WTC11 (cell line): ENCODE measurements around the gene RNF44.

ENCODE experiments used
- KAT7 ChIP-seq: sonication (generic); formaldehyde crosslinking; IDR thresholded peaks from 2 replicates; pipeline ENCODE4 v1.8.1; 2023; ENCODE audit warnings: missing genetic modification reagents, mild to moderate bottlenecking, borderline replicate concordance
- NR3C1 ChIP-seq: sonication (generic); formaldehyde crosslinking; conservative IDR thresholded peaks from 2 replicates; pipeline ENCODE4 v1.8.1; 2023; ENCODE audit warnings: low read depth, mild to moderate bottlenecking, missing genetic modification reagents
- TF ChIP-seq, protein P1 (sequence below): fragments of 200-600 bp; IDR thresholded peaks from 2 replicates; pipeline ENCODE4 v1.8.0; 2022; ENCODE audit warnings: antibody characterized with exemption
- TF ChIP-seq, protein P2 (sequence below): sonication (generic); formaldehyde crosslinking; IDR thresholded peaks from 2 replicates; pipeline ENCODE4 v1.8.0; 2023; ENCODE audit warnings: mild to moderate bottlenecking, missing genetic modification reagents
- TF ChIP-seq, protein P3 (sequence below): sonication (generic); formaldehyde crosslinking; IDR thresholded peaks from 2 replicates; pipeline ENCODE4 v1.8.0; 2022; ENCODE audit warnings: mild to moderate bottlenecking, missing genetic modification reagents

DNA sequence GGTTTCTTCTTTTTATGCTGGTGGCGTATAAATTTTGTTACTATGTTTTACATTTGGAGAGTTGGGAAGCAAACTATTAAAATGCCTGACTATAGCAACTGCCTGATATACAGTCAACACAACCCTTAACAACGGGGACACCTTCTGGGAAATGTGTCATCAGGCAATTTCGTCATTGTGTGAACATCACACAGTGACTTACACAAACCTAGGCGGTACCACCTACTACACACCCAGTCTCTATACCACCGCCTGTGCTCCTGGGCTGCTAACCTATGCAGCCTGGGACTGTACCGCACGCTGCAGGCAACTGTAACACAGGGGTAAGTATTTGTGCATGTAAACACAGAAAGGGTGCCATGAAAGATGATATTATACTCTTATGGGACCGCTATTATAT lies 10.6 kb upstream of the RNF44 start:
- TF ChIP-seq, protein P1, sequence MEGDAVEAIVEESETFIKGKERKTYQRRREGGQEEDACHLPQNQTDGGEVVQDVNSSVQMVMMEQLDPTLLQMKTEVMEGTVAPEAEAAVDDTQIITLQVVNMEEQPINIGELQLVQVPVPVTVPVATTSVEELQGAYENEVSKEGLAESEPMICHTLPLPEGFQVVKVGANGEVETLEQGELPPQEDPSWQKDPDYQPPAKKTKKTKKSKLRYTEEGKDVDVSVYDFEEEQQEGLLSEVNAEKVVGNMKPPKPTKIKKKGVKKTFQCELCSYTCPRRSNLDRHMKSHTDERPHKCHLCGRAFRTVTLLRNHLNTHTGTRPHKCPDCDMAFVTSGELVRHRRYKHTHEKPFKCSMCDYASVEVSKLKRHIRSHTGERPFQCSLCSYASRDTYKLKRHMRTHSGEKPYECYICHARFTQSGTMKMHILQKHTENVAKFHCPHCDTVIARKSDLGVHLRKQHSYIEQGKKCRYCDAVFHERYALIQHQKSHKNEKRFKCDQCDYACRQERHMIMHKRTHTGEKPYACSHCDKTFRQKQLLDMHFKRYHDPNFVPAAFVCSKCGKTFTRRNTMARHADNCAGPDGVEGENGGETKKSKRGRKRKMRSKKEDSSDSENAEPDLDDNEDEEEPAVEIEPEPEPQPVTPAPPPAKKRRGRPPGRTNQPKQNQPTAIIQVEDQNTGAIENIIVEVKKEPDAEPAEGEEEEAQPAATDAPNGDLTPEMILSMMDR, result no peak
- TF ChIP-seq, protein P2, sequence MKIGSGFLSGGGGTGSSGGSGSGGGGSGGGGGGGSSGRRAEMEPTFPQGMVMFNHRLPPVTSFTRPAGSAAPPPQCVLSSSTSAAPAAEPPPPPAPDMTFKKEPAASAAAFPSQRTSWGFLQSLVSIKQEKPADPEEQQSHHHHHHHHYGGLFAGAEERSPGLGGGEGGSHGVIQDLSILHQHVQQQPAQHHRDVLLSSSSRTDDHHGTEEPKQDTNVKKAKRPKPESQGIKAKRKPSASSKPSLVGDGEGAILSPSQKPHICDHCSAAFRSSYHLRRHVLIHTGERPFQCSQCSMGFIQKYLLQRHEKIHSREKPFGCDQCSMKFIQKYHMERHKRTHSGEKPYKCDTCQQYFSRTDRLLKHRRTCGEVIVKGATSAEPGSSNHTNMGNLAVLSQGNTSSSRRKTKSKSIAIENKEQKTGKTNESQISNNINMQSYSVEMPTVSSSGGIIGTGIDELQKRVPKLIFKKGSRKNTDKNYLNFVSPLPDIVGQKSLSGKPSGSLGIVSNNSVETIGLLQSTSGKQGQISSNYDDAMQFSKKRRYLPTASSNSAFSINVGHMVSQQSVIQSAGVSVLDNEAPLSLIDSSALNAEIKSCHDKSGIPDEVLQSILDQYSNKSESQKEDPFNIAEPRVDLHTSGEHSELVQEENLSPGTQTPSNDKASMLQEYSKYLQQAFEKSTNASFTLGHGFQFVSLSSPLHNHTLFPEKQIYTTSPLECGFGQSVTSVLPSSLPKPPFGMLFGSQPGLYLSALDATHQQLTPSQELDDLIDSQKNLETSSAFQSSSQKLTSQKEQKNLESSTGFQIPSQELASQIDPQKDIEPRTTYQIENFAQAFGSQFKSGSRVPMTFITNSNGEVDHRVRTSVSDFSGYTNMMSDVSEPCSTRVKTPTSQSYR (CRISPR knock-in tag), result no peak
- TF ChIP-seq KAT7 (CRISPR knock-in tag) (no peak), NR3C1 (CRISPR knock-in tag) (no peak)
- TF ChIP-seq, protein P3, sequence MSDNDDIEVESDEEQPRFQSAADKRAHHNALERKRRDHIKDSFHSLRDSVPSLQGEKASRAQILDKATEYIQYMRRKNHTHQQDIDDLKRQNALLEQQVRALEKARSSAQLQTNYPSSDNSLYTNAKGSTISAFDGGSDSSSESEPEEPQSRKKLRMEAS (CRISPR knock-in tag), result no peak
